HAP-1 (cell line): ENCODE measurements around the gene NMT1.
A peak's percentile ranks its signal among the peaks of the same experiment; 100 is the strongest.

ENCODE experiments used
- DNase-seq, 2 experiments: peaks; one replicate each; pipeline ENCODE4 v3.0.0-alpha.2; 2016 to 2020; ENCODE audit warnings: low spot score in 2 of 2
- H3K27me3 ChIP-seq: fragments of 250-450 bp; sonication (Bioruptor Pico); 2 replicates; pipeline ENCODE4 v1.5.1; 2020; ENCODE audit warnings: low read depth, mild to moderate bottlenecking, moderate library complexity
- H3K36me3 ChIP-seq: fragments of 250-450 bp; sonication (Bioruptor Pico); replicated peaks from 2 replicates; pipeline ENCODE4 v1.5.1; 2020; ENCODE audit warnings: mild to moderate bottlenecking
- H3K4me1 ChIP-seq: fragments of 250-450 bp; sonication (Bioruptor Pico); 2 replicates; pipeline ENCODE4 v1.5.1; 2020; ENCODE audit warnings: mild to moderate bottlenecking
- H3K4me3 ChIP-seq: fragments of 250-450 bp; sonication (Bioruptor Pico); 2 replicates; pipeline ENCODE4 v1.5.1; 2020; ENCODE audit warnings: mild to moderate bottlenecking, moderate library complexity
- H3K9me3 ChIP-seq: fragments of 250-450 bp; sonication (Bioruptor Pico); 2 replicates; pipeline ENCODE4 v1.5.1; 2020; ENCODE audit warnings: mild to moderate bottlenecking, moderate library complexity
- in situ Hi-C: fragments of 300-500 bp; cut with MboI; formaldehyde crosslinking; loops from 3 replicates; pipeline ENCODE4 v1.14.3; 2020; ENCODE audit warnings: low sequenced_read_pairs, inconsistent platforms, mixed read lengths

NMT1 gene

GRCh38 chr17:45098081-45098868 lies 37.2 kb downstream of the NMT1 start:
- Histone ChIP-seq H3K9me3 (no peaks in the 10 kb centered on the region), H3K4me3 (no peak overlapping the region), H3K36me3 (peaks cover 88% of the 10 kb centered on the region), H3K27me3 (no peaks in the 10 kb centered on the region), H3K4me1 (no peaks in the 10 kb centered on the region)
- in situ Hi-C loops, result no loop called here
- DNase-seq, result no peak

- H3K9me3 ChIP-seq, result no peaks in the 10 kb centered on the region
- in situ Hi-C loops, result no loop called here
These were observed 37.9 kb downstream of the NMT1 start for GRCh38 chr17:45098869-45099616.

GRCh38 chr17:45101546-45101882 lies 40.4 kb downstream of the NMT1 start:
- H3K4me3 ChIP-seq, result no peak overlapping the region
- DNase-seq, result no peak
- no peaks in the 10 kb centered on the region for H3K9me3 ChIP-seq
- no peaks in the 10 kb centered on the region for H3K4me1 ChIP-seq
- peaks cover 86% of the 10 kb centered on the region for H3K36me3 ChIP-seq
- H3K27me3 ChIP-seq, result no peaks in the 10 kb centered on the region
- in situ Hi-C loops, result no loop called here

More at GRCh38 chr17:45098869-45099616, 37.9 kb downstream of the NMT1 start:
- peak; percentile 67 to 92 for DNase-seq
- H3K4me1 ChIP-seq, result no peaks in the 10 kb centered on the region
- H3K4me3 ChIP-seq, result no peak overlapping the region
- peaks cover 88% of the 10 kb centered on the region for H3K36me3 ChIP-seq
- H3K27me3 ChIP-seq, result no peaks in the 10 kb centered on the region

GRCh38 chr17:45101883-45102811 lies 41.0 kb downstream of the NMT1 start:
- DNase-seq, result no peak
- in situ Hi-C loops, result no loop called here
- no peaks in the 10 kb centered on the region for H3K27me3 ChIP-seq
- H3K4me3 ChIP-seq, result no peak overlapping the region
- H3K36me3 ChIP-seq, result peaks cover 86% of the 10 kb centered on the region
- H3K4me1 ChIP-seq, result no peaks in the 10 kb centered on the region
- H3K9me3 ChIP-seq, result no peaks in the 10 kb centered on the region

GRCh38 chr17:45102856-45103255 lies 41.7 kb downstream of the NMT1 start:
- H3K36me3 ChIP-seq, result peaks cover 86% of the 10 kb centered on the region
- no peaks in the 10 kb centered on the region for H3K4me1 ChIP-seq
- no peak overlapping the region for H3K4me3 ChIP-seq
- no peak for DNase-seq
- in situ Hi-C loops, result no loop called here
- H3K27me3 ChIP-seq, result no peaks in the 10 kb centered on the region
- no peaks in the 10 kb centered on the region for H3K9me3 ChIP-seq

- Histone ChIP-seq H3K36me3 (peaks cover 86% of the 10 kb centered on the region), H3K27me3 (no peaks in the 10 kb centered on the region), H3K4me3 (no peak overlapping the region), H3K9me3 (no peaks in the 10 kb centered on the region), H3K4me1 (no peaks in the 10 kb centered on the region)
- in situ Hi-C loops, result no loop called here
- no peak for DNase-seq
These were observed 42.2 kb downstream of the NMT1 start for GRCh38 chr17:45103269-45103795.

- no peaks in the 10 kb centered on the region for H3K4me1 ChIP-seq
- no peaks in the 10 kb centered on the region for H3K9me3 ChIP-seq
- H3K36me3 ChIP-seq, result peaks cover 86% of the 10 kb centered on the region
- no peak for DNase-seq
- in situ Hi-C loops, result no loop called here
- H3K27me3 ChIP-seq, result no peaks in the 10 kb centered on the region
- H3K4me3 ChIP-seq, result no peak overlapping the region
These were observed 42.9 kb downstream of the NMT1 start for GRCh38 chr17:45104029-45104428.

GRCh38 chr17:45104497-45104896 lies 43.4 kb downstream of the NMT1 start:
- Histone ChIP-seq H3K36me3 (peaks cover 81% of the 10 kb centered on the region), H3K27me3 (no peaks in the 10 kb centered on the region), H3K4me3 (no peak overlapping the region), H3K4me1 (no peaks in the 10 kb centered on the region), H3K9me3 (no peaks in the 10 kb centered on the region)
- in situ Hi-C loops, result no loop called here
- no peak for DNase-seq

GRCh38 chr17:45104907-45105624 lies 43.9 kb downstream of the NMT1 start:
- Histone ChIP-seq H3K4me3 (no peak overlapping the region), H3K9me3 (no peaks in the 10 kb centered on the region), H3K36me3 (peaks cover 76% of the 10 kb centered on the region), H3K27me3 (no peaks in the 10 kb centered on the region), H3K4me1 (no peaks in the 10 kb centered on the region)
- in situ Hi-C loops, result no loop called here
- DNase-seq, result no peak

- Histone ChIP-seq H3K36me3 (peaks cover 71% of the 10 kb centered on the region), H3K9me3 (no peaks in the 10 kb centered on the region), H3K4me1 (no peaks in the 10 kb centered on the region), H3K27me3 (no peaks in the 10 kb centered on the region), H3K4me3 (no peak overlapping the region)
- in situ Hi-C loops, result no loop called here
- no peak for DNase-seq
These were observed 45.0 kb downstream of the NMT1 start for GRCh38 chr17:45106096-45106495.

GRCh38 chr17:45106582-45106981 lies 45.5 kb downstream of the NMT1 start:
- Histone ChIP-seq H3K4me1 (no peaks in the 10 kb centered on the region), H3K9me3 (no peaks in the 10 kb centered on the region), H3K4me3 (no peak overlapping the region), H3K27me3 (no peaks in the 10 kb centered on the region), H3K36me3 (peaks cover 70% of the 10 kb centered on the region)
- in situ Hi-C loops, result no loop called here
- DNase-seq, result no peak

- no peak for DNase-seq
- H3K9me3 ChIP-seq, result no peaks in the 10 kb centered on the region
- in situ Hi-C loops, result no loop called here
- no peak overlapping the region for H3K4me3 ChIP-seq
- H3K36me3 ChIP-seq, result peaks cover 64% of the 10 kb centered on the region
- H3K4me1 ChIP-seq, result no peaks in the 10 kb centered on the region
- H3K27me3 ChIP-seq, result no peaks in the 10 kb centered on the region
These were observed 46.3 kb downstream of the NMT1 start for GRCh38 chr17:45107293-45108010.
